GM03348 (cell line): ENCODE measurements around the gene DBNL.

Experiments used
- DNase-seq: peaks from one replicate; pipeline ENCODE4 v3.0.0; 2012; ENCODE audit warnings: low spot score

The DBNL gene

DNA sequence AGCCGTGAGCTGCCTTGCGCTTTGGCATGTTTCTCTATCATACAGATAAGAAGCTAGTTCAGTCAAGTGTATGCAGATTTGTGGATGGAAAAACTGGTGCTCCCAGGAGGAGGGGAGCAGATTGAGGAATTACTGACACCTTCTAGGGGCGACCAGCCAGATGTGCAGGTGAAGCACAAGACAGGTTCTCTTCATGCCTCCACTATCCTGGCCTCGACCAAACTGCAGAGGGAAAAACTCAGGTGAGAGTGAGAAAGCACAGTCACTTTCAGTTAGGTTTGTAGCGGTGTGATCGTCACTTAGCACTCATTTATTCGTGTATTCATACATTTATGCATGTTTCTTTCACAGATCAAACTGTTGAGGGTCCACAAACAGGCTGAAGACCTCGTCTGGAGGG, 600 bp upstream of the DBNL start:
- no peak for DNase-seq

DNA sequence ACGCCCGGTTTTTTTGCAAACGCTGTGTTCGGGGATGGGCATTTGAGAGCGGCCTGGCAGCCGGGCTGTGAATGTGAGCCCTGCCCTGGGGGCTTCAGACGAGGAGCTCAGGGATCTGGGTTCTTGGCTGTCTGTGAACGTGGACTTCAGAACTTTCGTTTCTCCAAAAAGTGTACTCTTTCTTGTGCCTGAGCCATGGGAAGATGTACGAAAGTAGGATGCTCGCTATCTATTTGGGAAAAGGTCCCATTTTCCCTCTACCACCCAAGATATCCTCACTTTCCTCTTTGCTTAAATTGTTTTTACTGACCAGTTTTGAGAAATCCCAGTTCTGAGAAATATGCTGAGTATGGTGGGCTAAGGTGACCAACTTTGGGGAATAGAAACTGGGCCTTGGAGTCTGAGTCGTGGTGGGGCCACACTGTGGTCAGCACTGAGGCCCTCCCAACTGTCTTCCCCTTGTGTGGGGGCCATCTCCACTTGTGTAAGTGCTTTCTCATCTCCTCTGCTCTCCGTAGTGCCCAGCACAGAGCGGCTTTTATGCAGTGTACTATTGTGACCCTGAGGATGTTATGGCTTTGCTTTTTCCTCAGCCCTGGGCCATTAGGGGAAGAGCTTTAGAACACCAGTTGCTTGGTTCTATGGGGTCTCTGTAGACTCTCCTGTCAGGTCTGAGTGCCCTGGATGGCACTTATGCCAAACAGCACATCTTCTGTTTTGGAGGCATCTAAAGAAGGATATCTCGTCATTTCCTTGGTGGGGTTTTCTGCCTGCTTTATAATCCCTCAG, 918 bp downstream of the DBNL start:
- DNase-seq, result no peak

DNA sequence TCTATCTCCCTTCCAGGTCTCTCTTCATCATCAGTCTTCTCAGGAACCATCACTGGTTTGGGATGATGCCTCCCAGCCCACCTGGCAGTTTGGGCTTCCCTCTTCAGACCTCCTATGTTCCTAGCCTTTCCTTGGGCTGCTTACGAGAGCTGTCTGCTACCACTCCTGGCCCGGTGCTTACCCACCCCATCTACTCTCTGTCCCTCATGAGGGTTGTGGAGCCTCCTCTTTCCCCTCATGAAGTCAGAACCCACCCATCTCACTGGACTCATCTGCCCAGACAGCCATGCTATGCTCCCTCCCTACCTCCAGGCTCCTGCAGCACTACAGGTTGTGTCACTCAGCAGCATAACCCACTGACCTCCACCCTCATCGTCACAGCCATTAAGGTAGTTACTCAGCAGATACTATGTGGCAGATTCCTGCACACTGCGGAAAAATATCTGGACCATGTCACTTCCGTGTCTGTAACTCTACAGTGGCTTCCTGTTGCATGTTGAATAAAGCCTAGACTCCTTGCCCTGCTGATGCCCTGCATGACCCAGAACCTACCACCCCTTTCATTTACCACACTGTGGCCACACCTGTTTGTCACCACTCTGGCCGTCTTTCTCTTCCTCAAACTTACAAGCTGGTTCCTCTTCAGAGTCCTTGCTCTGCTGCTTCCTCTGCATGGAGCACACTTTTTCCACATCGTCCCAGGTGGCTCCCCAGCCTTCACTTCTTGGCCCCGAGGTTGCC, 2.0 kb downstream of the DBNL start:
- DNase-seq, result no peak

DNA sequence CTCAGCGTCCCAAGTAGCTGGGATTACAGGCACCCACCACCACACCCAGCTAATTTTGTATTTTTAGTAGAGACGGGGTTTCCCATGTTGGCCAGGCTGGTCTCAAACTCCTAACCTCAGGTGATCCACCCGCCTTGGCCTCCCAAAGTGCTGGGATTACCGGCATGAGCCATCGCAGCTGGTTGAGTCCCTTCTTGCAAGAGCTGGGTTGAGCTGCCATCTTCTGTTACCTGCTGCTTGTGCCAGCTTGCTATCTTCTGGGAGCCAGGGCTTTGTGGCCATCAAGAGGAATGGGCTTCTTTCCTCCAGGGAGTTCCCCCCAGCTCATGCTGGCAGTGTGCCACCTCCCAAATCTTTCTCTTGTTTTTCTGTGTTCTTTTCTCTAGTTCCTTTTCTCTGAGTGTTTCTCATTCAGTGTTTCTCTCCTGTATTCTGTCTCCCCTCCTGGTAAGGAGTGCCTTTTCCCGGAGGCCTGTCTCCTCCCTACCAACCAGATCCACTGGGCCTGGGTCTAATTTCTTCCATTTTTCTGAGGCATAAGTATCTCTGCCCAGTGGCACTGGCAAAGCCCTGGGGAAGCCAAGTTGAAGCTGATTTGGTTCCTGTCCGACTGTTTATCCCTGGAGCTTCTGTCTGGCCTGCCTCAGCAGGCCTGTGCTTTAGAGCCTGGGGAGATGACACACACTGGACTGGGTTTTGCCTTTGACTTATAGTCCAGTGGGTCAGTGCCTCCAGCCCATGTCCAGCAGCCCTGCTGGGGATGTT, 3.7 kb downstream of the DBNL start:
- DNase-seq, result no peak

DNA sequence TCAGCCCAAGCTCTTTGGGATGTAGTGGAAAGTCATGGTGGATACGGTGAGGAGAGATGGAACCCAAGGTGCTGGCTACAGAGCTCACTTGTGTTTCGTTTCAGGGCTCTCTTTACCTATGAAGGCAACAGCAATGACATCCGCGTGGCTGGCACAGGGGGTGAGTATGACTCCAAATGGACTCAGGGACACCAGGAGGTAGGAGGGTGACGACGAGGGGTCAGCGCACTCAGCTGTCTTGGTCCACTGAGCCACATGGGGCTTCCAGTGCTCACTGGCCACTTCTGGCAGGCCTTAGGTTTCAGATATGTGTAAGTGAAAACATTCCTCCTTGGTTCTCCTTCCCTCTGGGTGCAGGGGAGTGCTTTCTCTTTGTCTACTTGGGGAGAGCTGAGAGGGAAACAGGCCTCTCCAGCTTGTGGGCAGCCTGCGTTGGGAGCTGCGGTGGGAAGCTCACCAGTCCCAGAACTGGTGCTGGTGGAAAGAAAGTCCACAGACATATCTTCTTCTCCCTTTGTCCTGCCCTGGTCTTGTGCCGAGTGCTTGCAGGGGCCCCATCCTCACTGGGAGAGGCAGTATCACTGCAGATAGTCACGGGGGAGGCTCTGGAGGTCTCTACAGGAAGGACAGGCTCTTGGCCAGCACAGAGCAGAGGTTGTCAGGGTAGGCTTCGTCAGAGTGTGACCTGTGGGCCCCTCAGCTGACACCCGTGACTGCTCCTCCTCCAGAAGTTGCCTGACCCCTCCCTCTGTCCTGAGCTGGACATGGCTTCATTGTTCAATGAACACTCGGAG, 5.8 kb downstream of the DBNL start:
- no peak for DNase-seq

DNA sequence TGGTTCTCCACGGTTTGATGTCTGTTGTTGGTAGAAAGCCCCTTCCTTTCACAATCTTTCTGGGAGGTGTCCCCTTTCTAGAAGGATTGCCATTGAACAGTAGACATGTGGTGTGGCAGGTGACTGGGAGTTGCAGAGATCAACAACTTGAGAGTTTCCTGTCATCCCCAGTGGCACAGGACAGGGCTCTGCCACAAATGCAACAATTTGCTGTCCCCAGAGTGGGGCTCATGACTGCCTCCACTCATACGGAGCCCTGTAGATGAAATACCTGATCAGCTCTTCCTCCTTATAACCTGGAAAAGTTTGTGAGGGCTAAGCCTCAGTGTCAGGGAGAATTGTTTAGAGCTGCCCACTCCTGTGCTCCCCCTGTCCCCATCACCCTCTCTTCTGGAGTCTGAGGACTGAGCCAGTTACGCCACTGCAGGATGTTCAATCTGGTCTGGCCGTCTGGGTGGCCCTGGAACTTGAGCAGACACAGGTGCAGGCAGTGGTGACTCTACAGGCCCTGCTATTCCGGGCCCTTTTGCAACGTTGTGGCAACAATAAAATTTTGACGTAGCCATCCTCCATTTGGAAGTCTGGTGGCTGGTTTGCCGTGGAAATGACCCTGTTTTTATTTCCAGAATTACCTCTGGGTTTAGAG, 6.5 kb downstream of the DBNL start:
- no peak for DNase-seq

DNA sequence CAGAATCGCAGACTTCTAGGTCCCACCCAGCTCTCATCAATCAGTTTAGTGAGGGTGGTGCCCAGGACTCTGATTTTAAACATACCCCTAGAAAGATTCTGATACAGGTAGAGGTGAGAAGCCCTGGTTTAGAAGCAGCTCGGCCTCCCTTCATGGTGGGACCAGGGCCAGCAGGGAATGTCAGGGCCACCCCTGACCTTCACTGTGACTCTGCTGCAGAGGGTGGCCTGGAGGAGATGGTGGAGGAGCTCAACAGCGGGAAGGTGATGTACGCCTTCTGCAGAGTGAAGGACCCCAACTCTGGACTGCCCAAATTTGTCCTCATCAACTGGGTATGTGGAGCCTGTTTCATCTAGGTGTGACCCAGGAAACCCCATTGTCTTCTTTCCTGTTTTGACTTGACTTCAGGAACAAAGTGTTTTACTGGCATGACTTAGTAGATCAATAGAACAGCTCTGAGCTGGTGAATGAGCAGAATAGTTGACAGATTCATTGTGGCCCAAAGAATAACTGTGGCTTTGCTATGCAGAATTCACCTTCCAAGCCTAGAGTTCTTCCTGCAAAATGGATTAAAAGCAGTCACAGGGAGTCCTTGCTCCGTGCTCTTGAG, 7.2 kb downstream of the DBNL start:
- DNase-seq, result no peak

DNA sequence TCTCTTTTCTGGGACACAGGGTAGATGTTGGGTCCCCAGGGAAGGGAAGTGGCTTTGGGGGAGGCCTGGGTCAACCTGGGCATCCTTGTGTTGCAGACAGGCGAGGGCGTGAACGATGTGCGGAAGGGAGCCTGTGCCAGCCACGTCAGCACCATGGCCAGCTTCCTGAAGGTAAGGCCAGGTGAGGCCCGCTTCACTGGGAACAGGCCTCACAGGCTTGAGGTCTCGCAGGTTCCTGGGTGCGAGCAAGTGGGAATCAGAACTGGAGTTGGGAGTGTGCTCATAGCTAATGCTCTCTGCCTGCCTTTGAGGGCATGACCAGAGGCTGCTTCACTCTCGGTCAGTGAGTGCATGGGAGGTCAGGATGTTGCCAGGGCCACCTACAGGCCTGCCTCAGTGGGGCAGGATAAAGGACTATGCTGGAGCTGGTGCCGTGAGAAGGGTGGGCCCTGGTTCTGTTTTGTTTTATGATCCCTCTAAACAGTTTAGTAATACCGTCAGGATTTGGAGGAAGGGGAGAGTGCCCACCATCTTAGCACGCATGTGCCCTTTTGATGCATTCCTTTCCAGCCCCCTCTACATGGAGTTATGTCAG, 8.4 kb downstream of the DBNL start:
- no peak for DNase-seq

DNA sequence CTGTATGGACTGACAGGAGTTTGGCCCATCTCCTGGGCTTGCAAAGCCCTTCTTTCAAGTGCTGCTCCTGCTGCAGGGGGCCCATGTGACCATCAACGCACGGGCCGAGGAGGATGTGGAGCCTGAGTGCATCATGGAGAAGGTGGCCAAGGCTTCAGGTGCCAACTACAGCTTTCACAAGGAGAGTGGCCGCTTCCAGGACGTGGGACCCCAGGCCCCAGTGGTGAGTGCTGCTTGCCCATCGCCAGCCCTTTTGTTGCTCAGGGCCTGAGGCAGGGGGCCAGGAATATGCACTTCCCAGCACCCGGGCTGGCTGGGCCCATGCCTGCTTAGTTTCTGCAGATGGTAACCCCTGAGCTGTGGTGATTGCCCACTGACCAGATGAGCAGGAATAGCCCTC, 12.2 kb downstream of the DBNL start:
- no peak for DNase-seq

DNA sequence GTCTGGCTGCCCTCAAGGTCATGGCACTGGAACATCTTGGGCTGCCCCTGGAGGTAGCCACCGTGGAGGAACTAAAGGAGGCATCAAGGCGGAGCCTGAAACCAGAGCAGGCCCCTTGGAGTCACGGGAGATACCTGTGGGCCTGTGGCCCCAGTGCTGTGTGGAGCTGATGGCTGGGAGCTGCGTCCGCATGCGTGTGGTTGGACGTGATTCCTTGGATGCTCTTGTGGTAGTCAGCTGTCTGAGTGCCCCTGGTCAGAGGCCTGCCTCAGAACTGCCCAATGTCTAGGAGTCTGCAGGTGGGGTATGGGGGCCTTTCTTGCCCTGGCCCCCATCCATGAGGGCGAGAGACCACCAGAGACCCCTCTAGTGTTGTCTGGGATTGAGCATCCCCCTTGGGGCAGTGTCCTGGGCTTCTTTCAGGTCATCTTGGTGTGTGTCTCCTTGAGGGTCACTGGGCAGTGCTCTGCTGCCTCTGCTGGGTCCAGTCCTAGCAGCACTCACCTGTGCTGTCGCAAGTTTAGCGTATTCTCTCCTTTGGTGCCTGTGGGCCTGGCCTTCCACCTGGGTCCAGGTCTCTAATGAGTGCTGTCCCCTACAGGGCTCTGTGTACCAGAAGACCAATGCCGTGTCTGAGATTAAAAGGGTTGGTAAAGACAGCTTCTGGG, 12.8 kb downstream of the DBNL start:
- DNase-seq, result no peak

DNA sequence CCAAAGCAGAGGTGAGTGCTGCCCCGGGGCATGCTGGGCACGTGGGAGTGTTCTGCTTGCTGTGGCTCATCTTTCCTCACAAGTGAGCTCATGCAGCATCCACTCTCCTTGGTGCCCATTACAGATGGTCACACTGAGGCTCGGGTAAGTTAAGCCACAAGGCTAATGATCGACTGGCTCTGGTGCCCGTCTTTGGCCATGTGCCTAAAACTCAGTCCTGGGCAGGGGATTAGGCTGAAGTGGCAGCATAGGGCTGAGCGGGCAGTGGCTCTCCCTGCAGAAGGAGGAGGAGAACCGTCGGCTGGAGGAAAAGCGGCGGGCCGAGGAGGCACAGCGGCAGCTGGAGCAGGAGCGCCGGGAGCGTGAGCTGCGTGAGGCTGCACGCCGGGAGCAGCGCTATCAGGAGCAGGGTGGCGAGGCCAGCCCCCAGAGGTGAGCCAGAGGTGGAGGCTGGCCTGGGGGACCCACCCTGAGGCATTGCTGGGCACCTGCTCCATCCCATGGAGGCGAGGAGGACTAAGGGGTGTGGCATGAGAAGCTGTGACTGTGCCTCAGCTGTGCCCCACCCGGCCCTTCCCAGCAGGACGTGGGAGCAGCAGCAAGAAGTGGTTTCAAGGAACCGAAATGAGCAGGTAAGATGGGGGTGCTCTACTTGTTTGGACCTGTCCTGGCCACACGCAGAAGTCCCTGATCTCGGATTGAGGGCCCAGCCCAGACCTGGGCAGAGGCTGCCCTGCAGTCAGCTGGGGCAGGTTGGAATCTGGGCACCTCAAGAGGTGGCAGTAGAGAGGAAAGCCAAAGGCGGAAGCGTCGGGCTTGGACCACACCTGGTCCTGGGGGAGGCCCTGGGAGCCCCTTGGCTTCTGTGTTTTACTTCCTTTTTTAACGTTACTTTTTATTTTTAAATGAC, 13.6 kb downstream of the DBNL start:
- no peak for DNase-seq

DNA sequence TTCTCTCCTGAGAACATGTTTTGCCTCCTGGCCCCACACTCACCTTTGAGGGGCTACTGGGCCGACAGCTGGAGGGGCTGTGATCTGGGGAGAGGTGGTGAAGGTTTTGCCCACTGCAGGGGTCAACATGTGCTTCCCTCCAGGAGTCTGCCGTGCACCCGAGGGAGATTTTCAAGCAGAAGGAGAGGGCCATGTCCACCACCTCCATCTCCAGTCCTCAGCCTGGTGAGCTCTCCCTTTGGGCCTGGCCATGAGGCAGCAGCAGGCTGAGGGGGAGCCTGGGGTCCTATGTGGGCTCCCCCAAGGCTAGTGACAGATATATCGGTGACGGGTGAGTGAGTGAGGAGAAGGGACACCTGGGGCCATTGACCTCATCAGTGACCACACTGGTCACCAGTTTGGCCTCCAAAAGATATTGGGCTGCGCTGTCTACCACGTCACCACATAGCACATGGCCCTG, 14.3 kb downstream of the DBNL start:
- no peak for DNase-seq

DNA sequence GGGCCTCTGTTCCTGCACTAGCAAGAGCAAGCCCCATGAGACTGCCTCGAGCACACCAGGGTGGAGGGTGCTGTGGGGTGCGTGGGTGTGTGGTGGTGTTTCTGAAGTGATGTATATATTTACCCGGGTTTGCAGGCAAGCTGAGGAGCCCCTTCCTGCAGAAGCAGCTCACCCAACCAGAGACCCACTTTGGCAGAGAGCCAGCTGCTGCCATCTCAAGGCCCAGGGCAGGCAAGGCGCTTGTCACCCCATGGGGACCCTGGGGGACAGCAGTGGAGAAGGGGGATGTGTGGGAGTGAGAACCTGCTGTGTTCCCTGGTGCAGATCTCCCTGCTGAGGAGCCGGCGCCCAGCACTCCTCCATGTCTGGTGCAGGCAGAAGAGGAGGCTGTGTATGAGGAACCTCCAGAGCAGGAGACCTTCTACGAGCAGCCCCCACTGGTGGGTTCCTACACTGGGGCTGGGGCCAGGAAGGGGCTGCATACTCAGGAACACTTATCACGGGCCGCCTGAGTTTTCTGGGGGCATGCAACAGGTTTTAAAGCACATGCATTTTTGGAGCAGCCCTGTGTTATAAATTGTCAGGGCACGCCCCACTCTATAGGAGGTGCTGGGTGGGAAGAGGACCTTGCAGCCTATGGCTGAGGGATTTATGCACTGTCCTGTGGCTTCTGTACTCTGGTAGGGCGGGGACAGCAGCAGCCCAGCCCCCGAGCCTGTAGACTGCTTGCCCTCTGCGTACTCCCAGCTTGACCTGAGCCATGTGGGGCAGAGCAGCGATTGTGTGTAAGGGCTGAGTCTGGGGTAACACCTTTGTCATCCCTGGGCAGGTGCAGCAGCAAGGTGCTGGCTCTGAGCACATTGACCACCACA, 15.0 kb downstream of the DBNL start:
- DNase-seq, result no peak

DNA sequence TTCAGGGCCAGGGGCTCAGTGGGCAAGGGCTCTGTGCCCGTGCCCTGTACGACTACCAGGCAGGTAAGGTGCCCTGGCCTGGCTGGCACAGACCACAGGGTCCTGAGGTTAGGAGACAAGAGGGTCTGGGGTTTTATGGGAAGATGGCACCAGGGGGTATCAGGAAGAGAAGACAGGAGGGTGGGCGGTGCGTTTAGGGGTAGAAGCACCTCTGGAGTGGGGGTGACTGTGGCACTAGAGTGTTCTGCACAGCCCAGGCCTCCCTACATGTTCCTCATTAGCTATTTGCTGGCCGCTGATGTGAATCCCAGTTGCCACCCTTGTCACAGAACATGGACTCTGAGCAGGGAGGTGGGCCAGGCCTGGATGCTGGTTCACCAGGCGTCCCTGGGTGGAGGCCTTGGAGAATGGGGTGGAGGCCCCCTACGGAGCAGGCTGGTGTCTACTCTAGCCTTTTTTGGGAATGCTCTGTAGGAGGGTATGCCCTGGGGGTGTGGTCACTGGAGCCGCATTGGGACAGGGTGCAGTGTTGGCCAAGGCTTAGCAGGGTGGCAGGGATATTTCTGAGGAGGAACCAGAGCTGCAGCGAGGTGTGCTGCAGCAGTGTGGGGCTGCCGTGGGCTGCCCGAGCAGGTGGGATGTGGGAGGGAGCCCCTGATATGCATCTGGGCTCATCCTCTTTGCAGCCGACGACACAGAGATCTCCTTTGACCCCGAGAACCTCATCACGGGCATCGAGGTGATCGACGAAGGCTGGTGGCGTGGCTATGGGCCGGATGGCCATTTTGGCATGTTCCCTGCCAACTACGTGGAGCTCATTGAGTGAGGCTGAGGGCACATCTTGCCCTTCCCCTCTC, 15.8 kb downstream of the DBNL start:
- no peak for DNase-seq

DNA sequence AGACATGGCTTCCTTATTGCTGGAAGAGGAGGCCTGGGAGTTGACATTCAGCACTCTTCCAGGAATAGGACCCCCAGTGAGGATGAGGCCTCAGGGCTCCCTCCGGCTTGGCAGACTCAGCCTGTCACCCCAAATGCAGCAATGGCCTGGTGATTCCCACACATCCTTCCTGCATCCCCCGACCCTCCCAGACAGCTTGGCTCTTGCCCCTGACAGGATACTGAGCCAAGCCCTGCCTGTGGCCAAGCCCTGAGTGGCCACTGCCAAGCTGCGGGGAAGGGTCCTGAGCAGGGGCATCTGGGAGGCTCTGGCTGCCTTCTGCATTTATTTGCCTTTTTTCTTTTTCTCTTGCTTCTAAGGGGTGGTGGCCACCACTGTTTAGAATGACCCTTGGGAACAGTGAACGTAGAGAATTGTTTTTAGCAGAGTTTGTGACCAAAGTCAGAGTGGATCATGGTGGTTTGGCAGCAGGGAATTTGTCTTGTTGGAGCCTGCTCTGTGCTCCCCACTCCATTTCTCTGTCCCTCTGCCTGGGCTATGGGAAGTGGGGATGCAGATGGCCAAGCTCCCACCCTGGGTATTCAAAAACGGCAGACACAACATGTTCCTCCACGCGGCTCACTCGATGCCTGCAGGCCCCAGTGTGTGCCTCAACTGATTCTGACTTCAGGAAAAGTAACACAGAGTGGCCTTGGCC, 16.6 kb downstream of the DBNL start:
- DNase-seq, result no peak

DNA sequence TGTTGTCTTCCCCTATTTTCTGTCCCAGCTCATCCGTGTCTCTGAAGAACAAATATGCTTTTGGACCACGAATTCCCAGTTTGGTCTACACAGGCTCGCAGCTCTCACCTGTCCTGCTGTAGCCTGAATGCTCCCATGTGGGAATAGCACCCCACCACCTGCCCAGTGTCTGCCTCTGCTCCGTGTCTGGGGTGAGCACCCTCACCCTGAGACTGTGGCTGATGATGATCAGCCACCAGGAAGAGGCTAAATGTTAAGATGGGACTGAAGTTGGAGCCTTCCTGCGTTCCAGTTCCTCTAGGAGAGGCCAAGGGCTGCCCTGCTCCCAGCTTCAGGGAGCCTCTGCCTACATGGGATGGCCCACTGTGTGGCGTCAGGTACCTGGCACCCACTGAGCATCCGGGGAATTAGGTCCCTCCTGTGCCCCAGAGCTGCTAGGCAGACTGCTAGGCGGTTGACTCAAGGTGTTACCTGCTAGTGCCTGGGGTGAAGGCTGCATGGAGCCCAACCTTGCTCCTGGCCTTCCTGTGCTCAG, 17.2 kb downstream of the DBNL start:
- no peak for DNase-seq
